ENCODE results near the gene SH3GLB2. TPM values are rescaled to one million over a fixed set of nuclear protein-coding genes. Genes with fewer than 3 reads are reported as not detected.

The SH3GLB2 gene
- total and polyA plus RNA-seq, 2 experiments from 2014 or later, result 85.4 to 124 TPM

DNA sequence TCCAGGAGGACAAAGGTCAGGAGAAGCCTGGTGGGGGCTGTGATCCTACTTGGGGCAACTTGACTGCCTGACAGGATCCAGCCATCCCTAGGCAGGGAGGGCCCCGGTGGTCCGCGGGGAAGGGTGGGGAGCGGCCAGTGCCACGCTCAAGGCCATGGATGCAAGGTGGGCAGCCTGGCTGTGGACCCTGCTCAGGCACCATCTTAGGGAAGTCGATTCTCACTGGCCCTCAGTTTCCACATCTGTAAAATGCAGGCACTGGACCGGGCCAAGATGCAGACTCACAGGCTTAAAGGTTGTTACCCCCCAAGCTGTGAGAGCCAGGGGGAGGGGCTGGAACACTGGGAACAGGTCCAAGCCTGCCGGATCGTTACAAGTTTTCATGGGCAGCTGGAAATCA is 44.0 kb upstream of the SH3GLB2 start:
- Histone ChIP-seq H3K27ac (no peak overlapping the region), H3K9me2 (replicated peaks; ENCODE audit: insufficient read depth) (no peaks in the 10 kb centered on the region), H4K20me1 (ENCODE audit: insufficient read depth, poor library complexity, severe bottlenecking) (no peaks in the 10 kb centered on the region), H3K4me1 (ENCODE audit: insufficient read depth) (no peaks in the 10 kb centered on the region), H3K36me3 (replicated peaks; ENCODE audit: insufficient read depth, low read depth) (no peaks in the 10 kb centered on the region), H3K27me3 (no peaks in the 10 kb centered on the region), H3K9me3 (ENCODE audit: low read depth) (no peaks in the 10 kb centered on the region), H3K4me3 (no peak overlapping the region), H3K79me2 (no peaks in the 10 kb centered on the region), H3K4me2 (no peak overlapping the region), H2AFZ (no peak overlapping the region)
- WGBS (ENCODE audit: low lambda C conversion rate, missing lambda C conversion rate), result 80% methylated on average over 8 of the region's 9 CpGs
- DNase-seq (ENCODE audit: low spot score), result no peak
- TF ChIP-seq, protein P1, sequence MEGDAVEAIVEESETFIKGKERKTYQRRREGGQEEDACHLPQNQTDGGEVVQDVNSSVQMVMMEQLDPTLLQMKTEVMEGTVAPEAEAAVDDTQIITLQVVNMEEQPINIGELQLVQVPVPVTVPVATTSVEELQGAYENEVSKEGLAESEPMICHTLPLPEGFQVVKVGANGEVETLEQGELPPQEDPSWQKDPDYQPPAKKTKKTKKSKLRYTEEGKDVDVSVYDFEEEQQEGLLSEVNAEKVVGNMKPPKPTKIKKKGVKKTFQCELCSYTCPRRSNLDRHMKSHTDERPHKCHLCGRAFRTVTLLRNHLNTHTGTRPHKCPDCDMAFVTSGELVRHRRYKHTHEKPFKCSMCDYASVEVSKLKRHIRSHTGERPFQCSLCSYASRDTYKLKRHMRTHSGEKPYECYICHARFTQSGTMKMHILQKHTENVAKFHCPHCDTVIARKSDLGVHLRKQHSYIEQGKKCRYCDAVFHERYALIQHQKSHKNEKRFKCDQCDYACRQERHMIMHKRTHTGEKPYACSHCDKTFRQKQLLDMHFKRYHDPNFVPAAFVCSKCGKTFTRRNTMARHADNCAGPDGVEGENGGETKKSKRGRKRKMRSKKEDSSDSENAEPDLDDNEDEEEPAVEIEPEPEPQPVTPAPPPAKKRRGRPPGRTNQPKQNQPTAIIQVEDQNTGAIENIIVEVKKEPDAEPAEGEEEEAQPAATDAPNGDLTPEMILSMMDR (IDR thresholded peaks at IDR 0.05; ENCODE audit: poor library complexity), result no peak
- TF ChIP-seq EZH2 (IDR thresholded peaks at IDR 0.05; ENCODE audit: borderline replicate concordance) (no peak), EZH2phosphoT487 (IDR thresholded peaks at IDR 0.05; ENCODE audit: low read depth, severe bottlenecking, unreplicated experiment) (no peak)

DNA sequence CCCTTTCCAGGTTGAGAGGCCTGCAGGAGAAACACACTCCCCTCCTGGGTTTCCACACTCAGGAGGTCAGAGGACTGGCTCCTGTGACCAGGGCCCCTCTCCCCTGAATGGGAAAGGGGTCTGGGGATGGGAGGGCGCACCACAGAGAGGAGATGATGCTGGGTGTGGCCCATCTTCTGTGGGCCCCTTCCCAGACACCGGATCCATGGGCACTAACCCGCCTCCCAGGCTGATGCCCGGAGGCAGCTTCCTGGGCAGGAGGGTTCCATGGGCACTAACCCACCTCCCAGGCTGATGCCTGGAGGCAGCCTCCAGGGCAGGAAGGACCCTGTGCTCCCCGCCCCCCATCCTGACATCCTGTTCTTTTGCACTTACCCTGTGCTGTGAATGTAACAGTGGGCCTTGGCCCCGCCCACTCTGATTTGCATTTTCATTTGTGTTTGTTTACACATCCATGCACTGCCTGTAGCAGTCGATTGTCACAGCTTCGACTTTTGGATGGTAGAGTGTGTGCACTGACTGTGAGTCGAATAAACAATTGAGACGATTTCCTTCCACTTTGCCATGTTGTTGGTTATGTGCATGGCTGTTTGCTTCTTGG is 43.5 kb upstream of the SH3GLB2 start:
- H3K4me1 ChIP-seq (ENCODE audit: insufficient read depth), result no peaks in the 10 kb centered on the region
- H2AFZ ChIP-seq, result no peak overlapping the region
- H3K27me3 ChIP-seq, result no peaks in the 10 kb centered on the region
- no peak for DNase-seq (ENCODE audit: low spot score)
- no peaks in the 10 kb centered on the region for H3K9me2 ChIP-seq (replicated peaks; ENCODE audit: insufficient read depth)
- no peak overlapping the region for H3K4me2 ChIP-seq
- H4K20me1 ChIP-seq (ENCODE audit: insufficient read depth, poor library complexity, severe bottlenecking), result no peaks in the 10 kb centered on the region
- 73% methylated on average over 10 of the region's 10 CpGs for WGBS (ENCODE audit: low lambda C conversion rate, missing lambda C conversion rate)
- no peak for TF ChIP-seq EZH2 (IDR thresholded peaks at IDR 0.05; ENCODE audit: borderline replicate concordance)
- TF ChIP-seq EZH2phosphoT487 (IDR thresholded peaks at IDR 0.05; ENCODE audit: low read depth, severe bottlenecking, unreplicated experiment), result no peak
- TF ChIP-seq, protein P1 (IDR thresholded peaks at IDR 0.05; ENCODE audit: poor library complexity), result no peak
- no peaks in the 10 kb centered on the region for H3K36me3 ChIP-seq (replicated peaks; ENCODE audit: insufficient read depth, low read depth)
- no peak overlapping the region for H3K4me3 ChIP-seq
- H3K79me2 ChIP-seq, result no peaks in the 10 kb centered on the region
- no peak overlapping the region for H3K27ac ChIP-seq
- no peaks in the 10 kb centered on the region for H3K9me3 ChIP-seq (ENCODE audit: low read depth)

DNA sequence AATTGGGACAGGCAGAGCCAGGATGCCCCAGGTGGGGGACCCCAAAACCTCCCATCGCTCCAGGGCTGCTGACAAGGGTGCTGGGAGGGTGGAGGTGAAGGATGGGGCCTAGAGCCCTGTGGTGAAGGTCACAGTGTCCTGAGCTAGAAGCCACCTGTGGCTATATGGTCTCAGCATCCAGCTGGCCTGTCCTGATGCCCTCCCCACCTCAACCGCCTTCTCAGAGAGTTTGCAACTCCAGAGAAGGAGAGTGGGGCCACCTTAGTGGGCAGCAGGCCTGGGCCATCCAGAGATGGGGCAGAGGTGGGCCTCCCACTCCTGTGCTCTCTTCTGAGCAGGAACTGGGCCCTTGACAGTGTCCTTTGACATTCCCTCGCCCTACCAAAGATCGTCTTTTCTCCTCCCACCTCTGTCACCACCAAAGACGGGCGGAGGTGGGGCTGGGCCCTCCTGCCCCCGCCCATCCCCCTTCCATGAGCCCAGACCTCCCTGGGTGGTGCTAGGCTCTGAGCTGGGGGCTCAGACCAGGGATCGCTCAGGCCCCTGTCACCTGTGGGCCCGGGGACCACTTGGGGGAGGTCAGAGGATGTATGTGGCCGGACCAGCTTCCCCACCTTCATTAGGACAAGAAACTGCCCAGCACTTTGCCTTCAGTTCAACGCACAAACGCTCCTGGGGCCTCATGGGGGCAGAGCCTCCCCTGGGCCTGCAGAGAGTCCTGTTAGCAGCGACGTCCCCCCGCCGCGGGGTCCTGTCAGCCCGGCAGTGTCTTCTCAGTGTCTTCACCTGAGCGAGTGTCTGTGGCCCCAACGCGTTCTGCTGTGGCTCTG is 42.8 kb upstream of the SH3GLB2 start:
- no peak for TF ChIP-seq EZH2 (IDR thresholded peaks at IDR 0.05; ENCODE audit: borderline replicate concordance)
- TF ChIP-seq, protein P1 (IDR thresholded peaks at IDR 0.05; ENCODE audit: poor library complexity), result no peak
- no peak for TF ChIP-seq EZH2phosphoT487 (IDR thresholded peaks at IDR 0.05; ENCODE audit: low read depth, severe bottlenecking, unreplicated experiment)
- Histone ChIP-seq H3K79me2 (no peaks in the 10 kb centered on the region), H3K4me3 (no peak overlapping the region), H2AFZ (no peak overlapping the region), H3K27ac (no peak overlapping the region), H3K4me2 (no peak overlapping the region), H3K36me3 (replicated peaks; ENCODE audit: insufficient read depth, low read depth) (no peaks in the 10 kb centered on the region), H3K9me3 (ENCODE audit: low read depth) (no peaks in the 10 kb centered on the region), H3K9me2 (replicated peaks; ENCODE audit: insufficient read depth) (no peaks in the 10 kb centered on the region), H3K27me3 (no peaks in the 10 kb centered on the region), H4K20me1 (ENCODE audit: insufficient read depth, poor library complexity, severe bottlenecking) (no peaks in the 10 kb centered on the region), H3K4me1 (ENCODE audit: insufficient read depth) (no peaks in the 10 kb centered on the region)
- WGBS (ENCODE audit: low lambda C conversion rate, missing lambda C conversion rate), result 81% methylated on average over 21 of the region's 21 CpGs
- no peak for DNase-seq (ENCODE audit: low spot score)
